ENCODE measurements around the gene KCNJ11. TPM values are rescaled to one million over a fixed set of nuclear protein-coding genes. Genes with fewer than 3 reads are reported as not detected.

KCNJ11 gene
- total and polyA plus RNA-seq, 2 of the 13 experiments (the other 11 are each of a cell fraction or from before 2014, with no cell fraction given), result 0.38 to 1.6 TPM

- TF ChIP-seq KLF11 (CRISPR knock-in tag; IDR thresholded peaks at IDR 0.05) (no peak), MAZ (IDR thresholded peaks at IDR 0.05; ENCODE audit: borderline replicate concordance, low read depth, low read length) (no peak), MAZ (CRISPR knock-in tag; IDR thresholded peaks at IDR 0.05; ENCODE audit: low read depth) (peak; percentile 85; the same call in 1 of the 2 replicates), ISL2 (CRISPR knock-in tag; IDR thresholded peaks at IDR 0.05) (0 out of 2 replicates have a peak, but pooled peaks have one; percentile 23), ZNF704 (CRISPR knock-in tag; IDR thresholded peaks at IDR 0.05; ENCODE audit: borderline replicate concordance) (peak; percentile 68; the same call in 1 of the 2 replicates), KMT2A (CRISPR knock-in tag; IDR thresholded peaks at IDR 0.05) (peak; percentile 88; the same call in 1 of the 2 replicates), ZBTB44 (CRISPR knock-in tag; IDR thresholded peaks at IDR 0.05) (no peak), SNAI1 (CRISPR knock-in tag; IDR thresholded peaks at IDR 0.05; ENCODE audit: borderline replicate concordance) (no peak), STAG1 (CRISPR knock-in tag; IDR thresholded peaks at IDR 0.05) (no peak), ZNF34 (CRISPR knock-in tag; IDR thresholded peaks at IDR 0.05; ENCODE audit: borderline replicate concordance) (no peak), ZNF766 (CRISPR knock-in tag; IDR thresholded peaks at IDR 0.05; ENCODE audit: borderline replicate concordance) (no peak), ZNF33A (CRISPR knock-in tag; IDR thresholded peaks at IDR 0.05; ENCODE audit: borderline replicate concordance) (no peak), ZNF431 (CRISPR knock-in tag; IDR thresholded peaks at IDR 0.05; ENCODE audit: borderline replicate concordance, low read depth) (0 out of 2 replicates have a peak, but pooled peaks have one; percentile 67), ZNF180 (CRISPR knock-in tag; IDR thresholded peaks at IDR 0.05; ENCODE audit: borderline replicate concordance, low read depth) (no peak), IRF9 (CRISPR knock-in tag; IDR thresholded peaks at IDR 0.05; ENCODE audit: borderline replicate concordance) (peak; percentile 56), CHD2 (IDR thresholded peaks at IDR 0.05; ENCODE audit: low read depth, low read length) (peak; percentile 34; the same call in 1 of the 2 replicates), SNAPC2 (CRISPR knock-in tag; IDR thresholded peaks at IDR 0.05) (no peak; the same call in 1 of the 2 replicates), ZNF260 (CRISPR knock-in tag; IDR thresholded peaks at IDR 0.05; ENCODE audit: borderline replicate concordance, low read depth) (no peak), CENPX (CRISPR knock-in tag; IDR thresholded peaks at IDR 0.05) (no peak), ZNF101 (CRISPR knock-in tag; IDR thresholded peaks at IDR 0.05; ENCODE audit: borderline replicate concordance, low read depth) (peak; percentile 54; the same call in 1 of the 2 replicates), THAP8 (CRISPR knock-in tag; IDR thresholded peaks at IDR 0.05; ENCODE audit: borderline replicate concordance) (no peak), YEATS4 (CRISPR knock-in tag; IDR thresholded peaks at IDR 0.05; ENCODE audit: borderline replicate concordance) (peak; percentile 87), ZNF773 (CRISPR knock-in tag; IDR thresholded peaks at IDR 0.05; ENCODE audit: borderline replicate concordance) (no peak)
Measured at GRCh38 chr11:17352950-17353820, 35.3 kb downstream of the KCNJ11 start (continued).
